Posterior vena cava (tissue), 2 donors: ENCODE measurements around the gene STIMATE. TPM values are rescaled to one million over a fixed set of nuclear protein-coding genes. Genes with fewer than 3 reads are reported as not detected.

ENCODE experiments used
- DNase-seq: peaks from one replicate; pipeline ENCODE4 v3.0.0-alpha.2; 2020; ENCODE audit warnings: low spot score
- intact Hi-C, 2 donors: fragments of 100-400 bp; cut with DNase I; formaldehyde crosslinking; loops; one replicate each; pipeline versions ENCODE4 v1.14.1 to v1.14.2; 2022 to 2023
- total RNA-seq, 2 donors: library from RNA; stranded (reverse); fragmentation: NEBNext Ultra II Directional; extraction: Animal tissue kit (Norgen Biotek cat#: 25700); gene quantifications; one replicate each; pipeline ENCODE4 v1.2.1, GENCODE V29; 2021
- donor health status: DM: yes; HTN: yes; CAD: no.
- donor health status: DM: yes; HTN: yes; CAD: no.

The STIMATE gene
- total RNA-seq, 2 donors from 2014 or later, result 20.7 to 24.1 TPM

DNA sequence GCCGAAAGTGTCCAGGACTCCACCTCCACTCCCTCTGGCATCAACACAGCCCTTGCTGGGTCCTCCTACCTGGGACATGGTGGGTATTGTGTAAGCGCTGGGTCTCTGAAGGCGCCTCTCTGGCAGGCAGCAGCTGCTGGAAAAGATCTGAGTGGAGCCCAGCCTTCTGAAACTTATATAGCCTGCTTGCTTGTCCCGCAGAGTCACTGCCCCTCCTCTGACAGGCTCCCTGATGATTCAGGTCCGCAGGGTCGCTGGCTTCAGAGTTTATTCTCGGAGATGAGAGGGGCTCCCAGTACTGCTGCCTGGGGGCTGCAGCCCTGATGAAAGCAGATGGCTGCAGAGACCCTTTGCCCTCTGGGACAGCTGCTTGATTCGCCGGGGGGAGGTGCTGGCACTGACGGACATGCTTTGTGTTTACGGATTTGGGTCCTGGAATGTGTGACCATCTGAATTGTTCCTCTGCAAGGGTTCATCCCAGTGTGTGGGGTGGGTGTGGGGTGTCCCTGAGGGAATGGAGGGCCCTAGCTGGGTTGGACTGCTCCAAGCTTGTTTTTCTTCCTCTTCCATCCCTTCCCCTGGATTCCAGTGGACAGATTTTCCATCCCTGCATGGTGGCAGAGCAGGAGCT, 62.4 kb downstream of the STIMATE start, which contains the start of gene MUSTN1:
MUSTN1 (minus strand) TSS at position 149 of the 631 bp plus-strand sequence; CDS start at position 78, 71 bp downstream.
- intact Hi-C loops, result loop anchor here in 1 of 2 donors (5.0 kb wide), 1 partner anchor 743 kb away; no protein-coding TSS in a partner anchor
- DNase-seq, result no peak

- no peak for DNase-seq
- intact Hi-C loops, result no loop called here
These were observed 64.1 kb downstream of the STIMATE start for GRCh38 chr3:52833202-52833601.

DNA sequence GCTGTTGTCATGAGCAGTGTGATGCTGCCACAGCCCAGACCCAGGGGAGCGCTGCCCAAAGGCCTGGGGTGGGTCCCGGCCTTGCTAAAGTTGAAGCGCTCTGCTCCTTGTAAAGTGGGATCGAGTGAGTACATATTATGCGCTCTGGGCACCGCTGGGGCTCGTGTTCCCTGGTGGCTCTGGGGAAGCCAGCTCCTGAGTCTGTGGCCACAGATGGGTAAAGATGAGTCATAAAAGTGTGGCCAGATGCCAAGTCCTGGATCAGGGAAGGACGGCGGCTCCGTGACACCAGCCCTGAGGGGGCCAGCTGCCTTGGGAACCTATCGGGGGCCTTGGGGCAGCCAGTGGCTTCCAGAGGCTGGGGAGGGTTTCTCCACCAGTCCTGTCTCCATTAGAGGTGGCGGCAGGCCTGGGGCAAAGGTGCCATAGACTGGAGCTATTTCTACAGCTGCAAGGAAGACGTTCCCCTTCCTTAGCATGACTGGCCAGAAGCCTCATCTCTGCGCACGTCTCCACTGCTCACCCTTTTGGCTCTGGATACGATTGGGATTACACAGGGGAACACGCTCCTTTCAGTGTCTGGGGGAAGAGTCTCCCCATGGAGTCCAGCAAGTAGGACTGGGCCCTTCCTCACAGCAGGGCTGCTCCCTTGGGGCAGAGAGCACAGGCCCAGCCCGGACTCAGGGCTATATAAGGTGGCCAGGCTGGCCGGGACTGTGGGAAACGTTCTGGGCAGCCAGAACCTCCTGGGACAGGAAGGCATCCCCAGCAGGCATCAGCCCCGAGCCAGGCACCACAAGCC, 65.6 kb downstream of the STIMATE start:
- peak; percentile 89 for DNase-seq

GRCh38 chr3:52830535-52831258, 66.7 kb downstream of the STIMATE start, which contains the start of gene ITIH4:
TSS of gene ITIH4 (minus strand) at chr3:52830672. CDS start at chr3:52830642, 30 bp downstream.
- intact Hi-C loops, result no loop called here
- no peak for DNase-seq

More for the DNA sequence above, 65.6 kb downstream of the STIMATE start:
- intact Hi-C loops, result no loop called here

GRCh38 chr3:52829906-52830463, 67.4 kb downstream of the STIMATE start:
- intact Hi-C loops, result no loop called here
- DNase-seq, result no peak

GRCh38 chr3:52829482-52829881, 67.9 kb downstream of the STIMATE start:
- DNase-seq, result no peak
- intact Hi-C loops, result no loop called here

- DNase-seq, result no peak
- intact Hi-C loops, result no loop called here
These were observed 69.4 kb downstream of the STIMATE start for GRCh38 chr3:52827866-52828376.

GRCh38 chr3:52827441-52827840, 69.9 kb downstream of the STIMATE start:
- intact Hi-C loops, result no loop called here
- DNase-seq, result no peak

DNA sequence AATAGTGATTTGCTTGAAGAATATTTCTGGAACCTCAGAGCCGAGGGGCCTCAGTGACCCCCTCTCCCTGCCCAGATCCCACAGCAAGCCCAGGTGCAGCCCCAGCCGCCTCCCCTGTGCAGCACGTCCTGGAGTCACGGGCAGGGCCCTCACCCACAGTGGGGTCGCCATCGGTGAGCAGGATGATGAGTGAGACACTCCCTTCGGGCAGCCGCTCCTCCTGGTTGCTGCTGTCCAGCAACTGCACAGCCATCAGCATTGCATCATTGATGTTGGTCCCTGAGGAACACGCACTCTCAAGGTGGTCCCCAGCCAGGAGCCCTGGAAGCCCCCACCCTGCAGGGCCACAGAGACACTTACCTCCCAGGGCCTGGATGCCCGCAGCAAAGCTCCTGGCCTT, 73.3 kb downstream of the STIMATE start:
- no peak for DNase-seq
- intact Hi-C loops, result no loop called here

DNA sequence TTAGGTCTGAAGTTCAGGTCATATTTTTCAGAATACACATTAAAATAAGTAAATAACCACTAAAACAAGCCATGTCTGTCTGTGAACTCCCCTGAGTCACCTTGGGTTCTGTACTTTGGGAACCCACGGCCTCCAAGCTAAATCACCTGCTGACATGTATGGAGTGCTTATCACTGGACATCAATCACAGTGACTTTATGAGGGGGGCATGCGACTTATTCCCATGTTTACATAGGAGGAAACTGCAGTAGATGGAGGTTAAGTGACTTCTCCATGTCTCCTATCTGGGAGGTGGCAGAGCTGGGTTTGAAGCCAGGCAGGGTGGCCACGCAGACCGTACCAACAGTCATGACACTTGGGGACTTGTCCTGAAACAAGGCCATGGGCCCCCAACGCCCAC, 75.0 kb downstream of the STIMATE start:
- DNase-seq, result no peak
- intact Hi-C loops, result loop anchor here in 1 of 2 donors (2.0 kb wide), 1 partner anchor 52 kb away; the partner anchor contains the start of gene NEK4

- intact Hi-C loops, result no loop called here
- DNase-seq, result no peak
These were observed 76.6 kb downstream of the STIMATE start for GRCh38 chr3:52820736-52821135.

DNA sequence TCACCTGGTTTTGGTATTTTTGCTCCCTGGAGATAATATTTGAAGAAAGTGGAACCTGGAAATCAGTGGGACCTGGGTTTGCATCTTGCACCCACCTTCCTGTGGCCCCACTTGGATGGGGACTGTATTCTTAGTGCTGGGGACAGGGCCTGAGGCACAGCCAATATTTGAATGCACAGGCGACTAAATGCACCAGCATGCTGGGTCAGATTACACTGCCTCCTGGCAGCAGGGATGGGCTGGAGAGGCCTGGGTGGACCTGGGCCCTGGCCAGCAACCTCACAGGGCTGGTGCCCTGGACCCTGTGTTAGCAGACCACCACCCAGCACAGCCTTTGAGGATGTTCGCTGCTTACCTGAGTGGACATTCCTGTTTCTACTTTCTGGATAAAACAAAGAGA, 77.4 kb downstream of the STIMATE start:
- intact Hi-C loops, result no loop called here

DNA sequence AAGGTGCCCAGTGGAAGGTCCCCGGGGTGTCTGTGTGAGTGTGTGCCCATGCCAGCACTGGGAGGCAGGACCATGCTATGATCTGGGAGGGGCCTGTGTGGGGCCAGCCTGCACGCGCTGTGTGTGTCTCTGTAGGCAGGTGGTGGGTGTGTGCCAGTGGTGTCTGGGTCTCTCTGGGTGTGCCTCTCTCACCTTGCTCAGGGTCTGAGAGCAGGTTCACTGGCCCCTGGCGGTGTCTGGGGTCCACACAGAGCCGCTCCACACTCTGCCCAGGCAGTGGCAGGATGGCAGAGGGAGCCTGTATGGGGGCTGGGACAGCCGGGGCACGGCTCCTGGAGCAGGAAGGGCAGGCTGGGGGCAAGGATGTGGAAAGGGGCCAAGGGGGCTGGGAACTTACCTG, 79.5 kb downstream of the STIMATE start:
- DNase-seq, result no peak
- intact Hi-C loops, result no loop called here

More for the DNA sequence above, 77.4 kb downstream of the STIMATE start:
- DNase-seq, result no peak

DNA sequence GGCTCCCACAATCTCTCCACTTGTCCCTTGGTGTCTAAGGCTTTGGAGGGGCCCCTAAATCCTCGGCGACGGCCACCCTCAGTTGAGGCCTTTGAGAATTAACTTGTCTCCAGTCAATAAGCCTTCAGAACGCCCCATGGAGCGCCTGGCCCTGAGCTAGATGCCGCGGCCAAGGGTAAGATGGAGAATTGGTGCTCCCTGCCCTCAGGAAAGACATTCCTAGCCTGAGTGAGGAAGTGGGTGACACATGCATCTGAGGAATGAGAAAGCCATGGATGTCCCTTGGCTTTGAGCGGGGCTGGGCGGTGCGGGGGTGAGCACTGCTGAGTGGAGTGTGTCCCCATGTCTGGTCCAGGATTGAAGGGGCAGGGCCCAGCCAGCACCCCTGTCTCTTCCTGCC, 80.1 kb downstream of the STIMATE start:
- no peak for DNase-seq
- intact Hi-C loops, result no loop called here

DNA sequence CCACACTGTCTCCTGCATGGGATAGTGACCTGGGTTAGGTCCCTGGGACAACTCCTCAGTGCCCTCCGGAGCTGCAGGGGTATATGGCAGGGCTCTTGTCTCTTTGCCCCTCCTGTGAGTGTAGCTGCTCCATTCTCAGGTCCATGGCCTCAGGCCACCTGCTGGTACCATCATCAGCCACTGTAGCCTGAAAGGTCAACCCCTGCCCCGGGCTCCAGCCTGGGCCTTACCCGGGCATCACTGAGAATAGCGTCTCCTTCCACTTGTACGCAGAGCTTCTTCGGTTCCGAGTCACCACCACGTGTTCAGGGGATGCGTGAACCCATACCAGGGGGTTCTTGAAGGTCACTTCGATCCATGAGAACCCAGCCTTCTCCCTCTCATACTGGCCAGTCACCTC, 80.7 kb downstream of the STIMATE start:
- intact Hi-C loops, result no loop called here
- DNase-seq, result no peak

DNA sequence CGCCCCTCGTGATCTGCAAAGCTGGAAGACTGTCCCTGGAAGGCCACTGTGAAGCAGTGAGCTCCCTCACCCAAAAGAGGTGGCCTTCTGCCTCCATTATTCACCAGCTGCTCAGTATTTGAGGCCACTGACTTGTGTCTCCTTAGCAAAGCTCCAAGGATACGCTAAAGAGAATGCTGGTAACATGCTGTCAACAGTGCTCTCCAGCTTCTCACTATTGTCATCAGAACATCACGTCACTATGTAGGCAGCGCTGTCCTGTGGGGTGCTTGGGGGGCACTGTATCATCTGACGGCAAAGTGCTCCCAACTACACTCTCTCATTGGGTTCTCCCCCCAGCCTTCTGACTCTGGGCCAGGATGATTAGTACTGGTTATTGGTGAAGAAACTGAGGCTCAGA, 81.1 kb downstream of the STIMATE start:
- DNase-seq, result no peak
- intact Hi-C loops, result no loop called here

- intact Hi-C loops, result no loop called here
- DNase-seq, result no peak
These were observed 83.5 kb downstream of the STIMATE start for GRCh38 chr3:52813810-52814209.

DNA sequence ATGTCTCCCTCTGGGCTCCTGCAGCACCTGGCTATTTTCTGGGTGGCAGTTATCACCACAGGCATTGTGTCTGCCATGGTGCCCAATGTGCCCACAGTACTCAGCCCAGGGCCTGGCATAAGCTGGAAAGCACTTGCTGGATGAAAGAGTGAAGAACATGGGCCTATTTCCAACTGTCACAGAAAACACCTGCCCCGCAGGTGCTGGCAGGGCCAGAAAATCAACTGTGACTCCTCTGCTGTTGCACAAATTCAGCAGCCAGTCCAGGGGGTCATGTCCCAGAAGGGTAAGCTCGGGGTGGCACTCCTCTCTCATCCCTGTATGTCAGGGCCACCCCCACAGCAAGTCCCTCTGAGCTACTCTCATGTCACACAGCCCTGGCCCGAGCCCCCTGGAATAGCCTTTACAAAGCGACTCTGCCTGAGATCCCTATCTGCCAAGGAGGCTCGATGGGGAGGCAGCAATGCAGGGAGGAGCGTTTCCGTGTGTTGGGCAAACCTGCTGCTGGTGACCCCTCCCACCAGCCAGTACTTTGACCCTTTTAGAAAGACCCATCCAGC, 85.8 kb downstream of the STIMATE start:
- DNase-seq, result no peak
- intact Hi-C loops, result no loop called here

DNA sequence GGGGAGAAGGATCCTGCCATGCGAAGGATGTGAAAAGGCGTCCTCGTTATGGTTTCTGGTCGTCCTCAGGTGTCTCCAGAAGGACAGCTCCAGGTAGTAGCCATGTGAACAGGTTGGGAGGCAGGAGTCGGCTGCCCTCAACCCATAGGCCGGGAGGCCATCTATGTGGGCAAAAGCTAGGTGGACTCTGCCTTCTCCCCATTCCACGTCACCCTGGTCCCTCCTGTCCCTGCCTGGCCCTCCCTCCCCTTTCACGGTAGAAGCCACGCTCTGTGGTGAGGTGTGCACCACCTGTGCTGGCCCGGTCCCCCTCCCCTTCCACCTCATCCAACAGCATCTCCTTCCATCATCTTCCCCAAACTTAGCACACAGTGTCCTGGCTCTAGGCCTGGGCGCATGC, 86.4 kb downstream of the STIMATE start:
- intact Hi-C loops, result no loop called here
- DNase-seq, result no peak
